NCI-H2196 treated with DMSO at 0.1 percent for 48 hours (cell line): ENCODE measurements around the gene SLC5A2.
"Not testable (repeated sequence)": the region's sequence is repeated elsewhere in the genome, so short reads cannot be mapped to it uniquely, and the experiment has no call there.

Source experiments
- DNase-seq: peaks from one replicate; lab custom pipeline; 2025; ENCODE audit not compliant: unreplicated experiment; lab: John Stamatoyannopoulos, UW

SLC5A2 gene

DNA sequence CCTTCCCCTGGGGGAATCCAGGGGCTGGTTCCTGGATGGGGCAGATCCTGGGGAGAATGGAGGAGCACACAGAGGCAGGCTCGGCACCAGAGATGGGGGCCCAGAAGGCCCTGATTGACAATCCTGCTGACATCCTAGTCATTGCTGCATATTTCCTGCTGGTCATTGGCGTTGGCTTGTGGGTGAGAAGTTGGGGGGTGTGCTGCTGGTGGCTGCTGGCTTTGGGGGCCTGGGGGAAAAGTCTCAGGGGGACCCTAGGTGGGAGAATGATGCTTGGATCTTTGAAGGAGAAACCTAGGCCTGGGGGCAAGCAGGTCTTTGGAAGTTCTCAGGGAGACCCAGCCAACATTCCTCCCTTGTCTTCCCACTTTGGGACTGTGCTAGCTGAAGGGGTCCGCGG is at the start of gene SLC5A2:
SLC5A2 (plus strand) TSS at position 43 of the 400 bp plus-strand sequence; CDS start at position 57, 14 bp downstream.
- no peak for DNase-seq

DNA sequence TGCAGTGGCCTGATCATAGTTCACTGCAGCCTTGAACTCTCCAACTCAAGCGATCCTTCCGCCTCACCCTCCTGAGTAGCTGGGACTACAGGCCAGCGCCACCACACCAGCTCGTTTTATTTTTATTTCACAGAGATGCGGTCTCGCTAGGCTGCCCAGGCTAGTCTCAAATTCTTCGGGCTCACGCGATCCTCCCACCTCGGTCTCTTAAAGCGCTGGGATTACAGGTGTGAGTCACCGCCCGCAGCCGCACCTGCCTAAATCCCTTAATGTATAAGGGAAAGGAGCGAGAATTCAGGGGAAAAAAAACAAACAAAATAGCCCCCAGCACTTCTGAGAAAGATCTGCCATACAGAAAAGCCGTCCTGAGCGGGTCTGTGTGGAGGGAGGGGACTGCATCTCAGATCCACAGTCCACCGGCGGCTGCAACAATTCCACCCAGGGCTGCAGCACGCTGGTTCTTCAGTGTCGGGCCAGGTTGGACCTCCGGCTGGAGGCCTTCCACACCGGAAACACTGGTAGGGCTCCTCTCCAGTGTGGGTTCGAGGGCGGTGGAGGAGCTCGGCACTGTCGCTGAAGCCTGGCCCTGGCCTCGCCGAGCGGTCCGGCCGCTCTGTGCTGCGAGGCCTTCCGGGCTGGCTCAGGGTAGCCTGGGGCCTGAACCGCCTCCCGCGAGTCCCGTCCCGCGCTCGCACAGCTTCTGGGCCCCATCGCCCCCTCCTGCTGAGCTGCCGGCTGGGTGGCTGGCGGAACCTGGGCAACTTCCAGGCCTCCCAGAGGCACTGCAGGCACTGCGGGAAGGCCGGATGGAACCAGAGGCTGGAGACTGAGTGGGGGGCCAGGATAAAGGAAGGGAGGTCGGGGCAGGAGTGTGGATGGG is 47.3 kb upstream of the SLC5A2 start:
- DNase-seq, result no peak

DNA sequence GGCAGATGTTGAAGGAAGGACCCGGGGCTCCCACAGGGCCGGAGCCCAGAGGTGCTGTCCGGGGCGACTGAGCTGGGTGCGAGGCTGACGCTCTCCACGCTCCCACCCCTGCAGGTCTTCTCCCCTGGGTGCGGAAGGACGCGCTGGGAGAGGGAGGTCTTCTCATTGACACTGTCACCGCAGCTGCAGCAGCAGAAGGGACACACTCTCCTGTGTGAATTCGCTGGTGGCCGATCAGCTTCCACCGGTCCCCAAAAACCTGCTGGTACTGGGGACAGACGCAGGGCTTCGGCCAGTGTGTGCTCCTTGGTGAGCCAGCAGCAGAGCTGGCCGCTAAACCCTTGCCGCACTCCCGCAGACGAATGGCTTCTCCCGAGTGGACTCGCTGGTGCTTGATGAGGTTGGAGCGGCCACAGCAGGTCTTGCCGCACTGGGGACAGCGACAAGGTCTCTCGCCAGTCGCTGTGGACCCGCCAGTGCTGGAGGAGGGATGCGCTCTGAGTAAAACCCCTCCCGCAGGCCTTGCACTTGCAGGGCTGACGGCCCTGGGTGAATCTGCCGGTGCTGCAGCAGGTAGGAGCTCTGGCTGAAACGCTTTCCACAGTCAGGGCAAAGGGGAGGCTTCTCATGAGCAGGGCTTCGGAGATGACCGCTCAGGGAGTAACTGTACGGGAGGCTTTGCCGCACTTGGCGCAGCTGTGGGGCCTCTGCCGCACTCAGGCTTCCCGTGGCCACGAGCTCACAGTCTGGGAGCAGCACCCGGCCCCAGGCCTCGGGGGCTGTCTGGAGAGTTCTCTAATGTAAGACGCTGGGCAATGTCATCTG is 46.5 kb upstream of the SLC5A2 start:
- no peak for DNase-seq

DNA sequence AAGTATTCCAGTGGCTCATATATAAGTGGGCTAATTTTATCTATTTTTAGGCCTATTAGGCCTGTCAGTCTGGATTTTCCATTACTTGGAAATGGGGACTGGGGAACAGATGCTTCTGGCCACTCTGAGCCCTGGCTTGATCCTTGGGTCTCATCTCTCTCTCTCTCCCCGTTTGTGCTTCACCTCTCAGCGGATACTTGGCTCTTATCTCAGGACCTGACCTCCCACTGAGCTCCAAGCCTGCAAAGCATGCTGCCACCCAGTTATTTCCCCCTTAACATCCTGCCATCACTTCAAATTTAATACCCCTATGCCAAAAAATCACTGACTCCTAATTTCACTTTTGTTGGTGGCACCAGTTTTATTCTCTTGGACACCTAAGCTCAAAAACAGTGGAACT is 44.5 kb upstream of the SLC5A2 start:
- DNase-seq, result no peak

DNA sequence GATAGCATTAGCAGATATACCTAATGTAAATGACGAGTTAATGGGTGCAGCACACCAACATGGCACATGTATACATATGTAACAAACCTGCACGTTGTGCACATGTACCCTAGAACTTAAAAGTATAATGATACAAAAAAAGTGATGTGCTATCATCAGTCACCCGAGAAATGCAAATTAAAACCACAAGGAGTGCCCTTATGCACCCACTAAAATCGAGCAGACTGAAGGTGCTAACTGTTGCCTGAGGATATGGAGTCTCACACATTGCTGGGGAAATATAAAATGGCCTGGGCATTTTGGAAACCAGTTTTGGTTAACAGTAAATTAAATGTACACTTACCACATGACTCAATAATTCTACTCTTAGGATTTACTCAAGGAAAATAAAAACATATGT is 43.9 kb upstream of the SLC5A2 start:
- DNase-seq, result not testable (repeated sequence)

DNA sequence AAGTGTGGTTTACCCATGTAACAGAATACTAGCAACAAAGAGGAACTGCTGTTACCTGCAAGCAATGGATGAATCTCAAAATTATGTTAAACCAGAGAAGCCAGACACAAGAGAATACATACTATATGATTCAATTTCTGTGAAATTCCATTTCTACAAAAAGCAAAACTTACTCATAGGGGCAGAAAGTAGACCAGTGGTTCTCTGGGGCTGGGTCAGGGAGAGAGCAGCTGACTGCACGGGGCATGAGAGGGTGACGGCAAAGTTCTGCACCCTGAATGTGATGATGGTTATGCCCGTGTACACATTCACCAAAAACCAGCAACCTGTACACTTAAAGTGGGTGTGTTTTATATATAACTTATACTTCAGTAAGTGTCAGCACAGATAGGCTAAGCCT is 43.4 kb upstream of the SLC5A2 start:
- no peak for DNase-seq

DNA sequence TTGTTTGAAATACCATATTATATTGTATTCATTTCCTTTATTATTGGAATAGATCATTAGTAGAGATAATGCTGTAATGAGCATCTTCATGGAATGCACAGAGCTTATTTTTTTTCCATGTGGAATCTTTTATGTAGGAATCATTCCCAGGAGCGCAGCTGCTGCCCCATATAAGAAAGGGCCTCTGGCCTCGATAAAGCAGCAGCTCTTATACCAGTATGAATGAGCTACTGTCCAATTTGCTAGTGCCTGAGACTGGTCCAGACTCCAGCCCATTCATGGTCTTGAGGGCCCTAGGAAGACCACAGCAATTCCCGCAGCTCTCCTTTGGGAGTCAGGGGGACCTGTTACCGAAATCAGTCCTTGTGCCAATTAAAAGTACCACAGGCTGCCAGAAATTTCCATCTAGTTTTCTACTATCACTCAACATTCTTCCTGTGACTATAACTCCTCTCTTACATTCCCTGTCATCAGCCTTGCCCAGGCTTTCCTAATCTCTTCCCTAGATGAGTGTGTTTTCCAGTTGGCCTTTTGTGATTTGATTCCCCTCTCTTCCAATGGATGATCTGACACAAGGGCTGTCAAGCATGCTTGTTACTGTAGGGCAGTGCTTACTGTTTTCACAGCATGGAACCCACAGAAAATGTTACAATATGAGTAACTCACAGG is 42.3 kb upstream of the SLC5A2 start:
- no peak for DNase-seq

DNA sequence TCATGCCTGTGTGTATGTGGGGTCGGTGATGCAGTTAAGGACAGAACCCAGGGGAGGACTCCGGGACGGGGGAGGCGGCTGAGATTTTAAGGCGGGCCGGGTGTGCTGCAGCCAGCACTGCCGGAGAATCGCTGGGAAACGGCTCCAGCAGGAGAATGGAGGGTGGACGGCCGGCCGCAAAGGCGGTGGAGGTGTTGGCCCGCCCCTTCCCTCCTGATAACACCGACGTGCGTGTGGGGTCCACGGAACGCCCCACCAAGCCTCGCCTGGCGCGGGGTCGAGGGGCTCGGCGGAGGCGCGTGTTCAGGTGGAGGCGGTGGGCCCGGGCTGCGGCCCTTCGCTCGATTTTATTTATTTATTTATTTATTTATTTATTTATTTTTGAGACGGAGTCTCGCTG is 41.0 kb upstream of the SLC5A2 start:
- DNase-seq, result no peak

DNA sequence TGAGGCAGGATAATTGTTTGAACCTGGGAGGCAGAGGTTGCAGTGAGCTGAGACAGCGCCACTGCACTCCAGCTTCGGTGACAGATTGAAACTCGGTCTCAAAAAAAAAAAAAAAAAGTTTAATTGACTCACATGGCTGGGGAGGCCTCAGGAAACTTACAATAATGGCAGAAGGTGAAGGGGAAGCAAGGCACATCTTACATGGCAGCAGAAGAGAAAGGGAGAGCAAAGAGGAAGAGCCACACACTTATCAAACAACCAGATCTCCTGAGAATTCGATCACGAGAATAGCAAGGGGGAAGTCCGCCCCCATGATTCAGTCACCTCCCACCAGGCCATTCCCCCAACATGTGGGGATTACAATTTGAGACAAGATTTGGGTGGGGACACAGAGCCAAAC is 37.0 kb upstream of the SLC5A2 start:
- not testable (repeated sequence) for DNase-seq

DNA sequence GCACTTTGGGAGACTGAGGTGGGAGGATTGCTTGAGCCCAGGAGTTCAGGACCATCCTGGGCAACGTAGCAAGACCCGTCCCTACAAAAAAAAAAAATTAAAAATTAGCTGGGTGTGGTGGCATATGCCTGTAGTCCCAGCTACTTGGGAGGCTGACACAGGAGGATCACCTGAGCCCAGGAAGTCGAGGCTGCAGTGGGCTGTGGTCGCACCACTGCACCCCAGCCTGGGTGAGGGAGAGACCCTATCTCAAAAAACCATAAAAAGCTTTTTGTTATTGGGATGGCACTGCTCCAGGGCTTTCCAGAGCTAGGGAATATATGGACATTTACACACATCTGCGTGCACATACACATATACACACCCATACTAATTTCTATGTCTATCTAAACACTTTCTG is 31.7 kb upstream of the SLC5A2 start:
- DNase-seq, result no peak

DNA sequence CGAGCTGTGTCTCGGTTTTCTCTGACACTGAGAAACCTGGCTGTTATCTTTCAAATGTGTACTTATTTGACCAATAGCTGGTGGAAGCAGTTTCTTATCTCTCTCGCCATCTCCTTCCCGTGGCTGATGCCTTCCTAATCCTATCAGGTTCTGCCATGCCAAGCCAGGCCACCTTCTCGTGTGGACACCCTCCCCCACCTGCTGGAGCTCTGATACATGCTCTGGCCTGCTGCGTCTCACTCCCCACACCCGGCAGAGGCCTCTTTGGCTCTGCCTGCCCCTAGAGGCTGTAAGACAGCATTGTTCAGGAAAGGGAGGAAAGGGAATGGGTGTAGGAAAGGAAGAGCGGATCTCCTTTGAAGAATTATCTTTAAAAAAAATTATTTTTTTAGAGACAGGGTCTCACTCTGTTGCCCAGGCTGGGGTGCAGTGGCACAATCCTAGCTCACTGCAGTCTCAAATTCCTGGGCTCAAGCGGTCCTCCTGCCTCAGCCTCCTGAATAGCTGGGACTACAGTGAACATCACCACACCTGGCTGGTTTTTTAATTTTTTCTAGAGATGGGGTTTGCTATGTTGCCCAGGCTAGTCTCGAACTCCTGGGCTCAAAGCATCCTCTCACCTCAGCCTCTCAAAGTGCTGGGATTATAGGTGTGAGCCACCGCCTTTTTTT is 31.1 kb upstream of the SLC5A2 start:
- peak; percentile 66 for DNase-seq

DNA sequence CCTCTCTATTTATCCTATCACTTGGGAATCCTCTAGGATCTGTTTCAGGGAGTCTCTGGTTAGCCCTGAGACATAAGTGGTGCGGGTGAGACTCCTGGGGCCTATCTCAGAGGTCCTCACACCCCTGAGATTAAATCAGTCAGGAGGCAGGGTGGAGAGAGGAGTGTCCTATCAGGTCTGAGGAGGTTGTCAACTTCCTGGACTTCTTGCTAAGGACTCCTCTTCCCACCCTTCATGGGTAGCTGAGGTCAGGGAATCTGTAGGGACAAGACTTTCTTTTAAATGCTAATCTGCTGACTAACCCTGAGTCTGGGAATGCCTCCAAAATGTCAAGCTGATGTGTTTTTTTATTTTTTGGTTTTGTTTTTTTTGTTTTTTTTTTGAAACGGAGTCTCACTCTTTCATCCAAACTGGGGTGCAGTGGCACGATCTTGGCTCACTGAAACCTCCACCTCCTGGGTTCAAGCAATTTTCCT is 30.3 kb upstream of the SLC5A2 start:
- DNase-seq, result no peak

DNA sequence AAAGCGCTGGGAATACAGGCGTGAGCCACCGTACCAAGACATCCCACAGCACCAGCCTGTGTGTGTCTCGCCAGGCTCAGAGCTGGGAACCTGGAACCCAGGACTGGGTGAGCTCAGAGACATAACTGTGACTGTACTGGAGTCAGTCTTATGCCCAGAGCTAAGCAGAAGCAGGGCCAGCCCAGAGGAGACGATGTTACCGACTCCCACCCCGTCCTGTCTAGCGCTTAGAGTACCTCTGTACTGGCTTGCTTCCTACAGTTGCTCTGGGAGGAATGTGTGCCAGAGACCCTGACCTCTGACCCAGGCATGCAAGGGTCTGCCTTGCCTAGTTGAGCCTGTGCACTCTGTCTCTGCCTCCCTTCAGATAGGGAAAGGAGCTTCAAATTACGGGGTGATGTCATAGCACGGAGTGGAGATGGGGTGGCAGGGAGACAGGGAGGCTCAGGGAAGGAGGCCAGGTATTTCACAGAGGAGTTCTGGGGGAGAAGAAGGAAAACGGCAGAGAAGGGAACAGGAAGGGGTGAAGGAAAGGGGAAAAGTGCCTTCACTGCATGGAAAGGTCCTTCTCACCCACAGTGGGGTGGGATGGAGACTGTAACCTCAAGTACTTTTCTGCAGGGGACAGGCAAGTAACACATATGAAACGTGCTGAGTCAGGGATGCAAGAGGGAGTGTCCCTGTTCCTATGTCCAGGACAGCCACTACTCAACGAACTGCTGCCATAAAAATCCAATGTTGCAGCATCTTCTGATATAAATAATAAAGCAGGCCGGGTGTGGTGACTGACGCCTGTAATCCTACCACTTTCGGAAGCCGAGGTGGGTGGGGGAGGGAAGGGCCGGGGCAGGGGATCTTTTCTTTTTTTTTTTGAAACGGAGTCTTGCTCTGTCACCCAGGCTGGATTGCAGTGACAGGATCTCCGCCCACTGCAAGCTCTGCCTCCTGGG is 29.4 kb upstream of the SLC5A2 start:
- no peak for DNase-seq

DNA sequence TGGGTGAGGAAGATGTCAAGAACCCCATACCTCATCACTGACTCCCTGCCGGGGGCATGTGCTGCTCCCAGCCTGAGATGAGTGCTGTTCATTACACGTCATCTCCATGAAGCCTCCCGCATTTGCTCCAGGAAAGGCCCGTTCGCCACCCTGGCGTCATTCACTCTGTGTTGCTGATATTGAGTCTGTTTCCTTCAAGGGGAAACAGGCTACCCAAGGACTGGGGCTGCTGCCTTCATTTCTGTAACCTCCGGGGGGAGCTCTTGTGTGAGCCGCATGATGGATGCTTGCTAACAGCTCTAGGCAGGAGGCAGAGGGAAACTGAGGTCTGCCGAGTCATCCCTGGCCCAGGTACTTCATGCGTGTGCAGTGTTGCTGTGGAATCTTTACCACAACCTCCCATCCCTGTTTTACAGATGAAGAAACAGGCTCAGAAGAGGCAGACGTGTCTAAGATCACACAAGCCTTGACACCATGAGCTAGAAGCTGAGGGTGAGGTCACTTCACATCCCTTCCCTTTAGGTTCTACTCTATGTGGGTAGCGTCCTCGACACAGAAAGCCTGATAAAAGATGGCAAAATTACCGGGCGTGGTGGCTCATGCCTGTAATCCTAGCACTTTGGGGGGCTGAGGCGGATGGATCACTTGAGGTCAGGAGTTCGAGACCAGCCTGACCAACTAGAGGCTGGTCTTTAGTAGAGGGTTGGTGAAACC is 27.2 kb upstream of the SLC5A2 start:
- no peak for DNase-seq

DNA sequence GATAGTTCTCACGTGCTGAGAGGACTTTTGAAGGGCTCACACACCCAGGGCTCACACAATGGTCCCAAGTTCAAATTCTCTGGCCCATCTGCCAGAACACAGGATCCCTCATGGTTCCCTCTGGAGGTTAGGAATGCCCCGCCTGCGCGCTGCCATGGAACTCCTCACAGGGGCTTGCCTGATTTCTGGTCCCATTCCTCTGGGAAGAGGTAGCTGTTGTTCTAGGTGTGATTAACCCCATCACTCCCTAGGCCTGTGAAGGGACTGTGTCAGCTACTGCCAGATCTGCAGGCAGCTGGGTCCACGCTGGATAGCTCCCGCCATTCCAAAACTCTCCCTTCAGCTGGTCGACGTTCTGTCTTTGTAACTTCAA is 25.9 kb upstream of the SLC5A2 start:
- no peak for DNase-seq

DNA sequence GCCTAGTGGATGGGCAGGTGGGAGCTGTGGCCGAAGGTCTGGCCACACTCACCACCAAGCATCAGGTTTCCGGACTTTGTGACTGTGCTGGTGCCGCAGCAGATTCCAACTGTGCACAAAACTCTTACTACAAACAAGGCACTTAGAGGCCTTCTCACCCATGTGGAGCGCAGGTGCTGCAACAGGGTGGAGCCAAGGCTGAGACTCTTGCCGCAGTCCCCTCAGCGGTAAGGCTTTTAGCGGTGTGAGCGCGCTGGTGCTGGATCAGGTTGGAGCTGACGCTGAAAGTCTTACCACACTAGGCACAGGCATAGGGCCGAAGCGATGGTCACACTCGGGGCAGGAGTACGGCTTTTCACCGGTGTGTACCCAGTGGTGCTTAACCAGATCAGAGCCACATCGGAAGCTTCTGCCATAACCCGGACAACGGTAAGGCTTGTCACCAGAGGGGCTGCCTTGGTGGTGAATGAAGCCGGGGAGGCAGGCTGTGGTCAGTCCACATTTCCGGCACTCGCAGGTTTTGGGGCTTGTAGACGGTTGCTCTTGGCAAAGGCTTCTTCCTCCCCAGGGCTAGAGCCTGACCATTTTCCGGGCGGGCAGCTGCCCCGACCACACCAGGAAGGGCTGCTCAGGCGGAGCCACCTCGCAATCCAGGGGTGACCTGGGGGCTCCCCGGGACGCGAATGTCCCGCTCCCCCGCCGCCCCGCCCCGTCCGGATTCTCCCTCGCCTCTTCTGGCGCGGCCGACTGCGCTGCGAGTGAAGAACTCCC is 24.7 kb upstream of the SLC5A2 start:
- DNase-seq, result no peak

DNA sequence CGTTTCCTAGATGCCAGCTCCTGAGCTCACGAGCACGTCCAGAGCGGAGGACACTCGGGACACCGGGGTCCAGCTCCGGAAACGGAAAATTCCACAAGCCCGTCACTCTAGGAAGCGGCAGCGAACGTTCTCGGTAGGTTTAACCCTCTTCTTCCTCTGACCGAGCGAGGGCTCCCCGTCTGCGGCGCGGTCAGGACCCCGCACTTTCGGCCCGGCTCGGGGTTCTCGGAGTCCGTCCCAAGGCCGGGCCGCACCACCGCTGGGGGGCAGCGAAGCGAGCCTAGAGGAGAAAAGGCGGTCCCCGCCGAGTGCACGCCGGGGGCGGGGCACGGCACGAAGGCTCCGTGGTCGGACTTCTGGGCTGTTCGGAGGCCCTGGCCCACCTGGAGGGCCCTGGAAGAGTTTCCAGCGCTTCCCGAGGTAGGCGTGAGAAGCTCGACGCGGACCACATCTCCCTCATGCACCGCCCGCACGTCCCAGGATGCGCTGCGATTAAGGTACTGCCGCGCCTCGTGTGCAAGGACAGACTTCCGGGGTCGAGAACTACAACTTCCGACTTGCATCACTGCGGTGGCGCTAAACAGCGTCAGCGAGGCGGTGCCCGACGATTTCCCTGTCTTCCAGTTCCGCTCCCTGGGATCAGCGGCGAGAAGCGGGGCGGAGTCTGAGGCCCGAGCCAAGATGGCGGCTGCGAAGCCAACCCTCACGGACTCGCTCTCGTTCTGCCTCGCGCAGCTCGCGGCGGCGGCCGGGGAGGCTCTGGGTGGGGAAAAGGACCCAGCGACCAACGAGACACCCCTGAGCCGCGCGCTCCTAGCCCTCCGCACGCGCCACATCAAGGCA is 23.9 kb upstream of the SLC5A2 start, which contains the start of gene ARMC5:
ARMC5 (plus strand) TSS at position 658 of the 843 bp plus-strand sequence; CDS start at position 682, 24 bp downstream.
- DNase-seq, result peak; percentile 93
